Measurements from ENCODE around the gene NUDT5.
"Not testable (repeated sequence)": the region's sequence is repeated elsewhere in the genome, so short reads cannot be mapped to it uniquely, and the experiment has no call there.

The NUDT5 gene

GRCh38 chr10:12195603-12196506, at the start of gene NUDT5, which contains the start of gene CDC123:
NUDT5 (minus strand) TSS chr10:12195891; CDS start chr10:12186291, 9,600 bp downstream.
CDC123 (plus strand) TSS chr10:12196188; CDS start chr10:12196246, 58 bp downstream.
- DNase-seq (ENCODE audit: low read depth in 2 of 3, low spot score in 1 of 3): peak; percentile 75 to 83 (median 83)

GRCh38 chr10:12243864-12244620, 48.4 kb upstream of the NUDT5 start:
- no peak for DNase-seq (ENCODE audit: low read depth in 2 of 3, low spot score in 1 of 3)

- DNase-seq (ENCODE audit: low read depth in 2 of 3, low spot score in 1 of 3): peak; percentile 35 to 77 (median 61)
Measured at GRCh38 chr10:12241810-12242529, 46.3 kb upstream of the NUDT5 start.

DNA sequence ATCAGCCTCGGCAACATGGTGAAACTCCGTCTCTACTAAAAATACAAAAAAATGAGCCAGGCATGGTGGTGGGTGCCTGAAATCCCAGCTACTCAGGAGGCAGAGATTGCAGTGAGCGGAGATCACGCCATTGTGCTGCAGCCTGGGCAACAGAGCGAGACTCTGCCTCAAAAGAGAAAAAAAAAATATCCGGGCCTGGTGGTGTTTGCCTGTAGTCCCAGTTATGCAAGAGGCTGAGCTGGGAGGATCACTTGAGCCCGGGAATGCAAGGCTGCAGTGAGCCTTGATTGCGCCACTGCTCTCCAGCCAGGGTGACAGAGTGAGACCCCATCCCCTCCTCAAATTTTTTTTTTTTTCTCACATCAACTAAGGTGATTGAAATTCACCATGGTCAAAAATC, 43.1 kb upstream of the NUDT5 start:
- no peak for DNase-seq (ENCODE audit: low read depth in 2 of 3, low spot score in 1 of 3)

DNA sequence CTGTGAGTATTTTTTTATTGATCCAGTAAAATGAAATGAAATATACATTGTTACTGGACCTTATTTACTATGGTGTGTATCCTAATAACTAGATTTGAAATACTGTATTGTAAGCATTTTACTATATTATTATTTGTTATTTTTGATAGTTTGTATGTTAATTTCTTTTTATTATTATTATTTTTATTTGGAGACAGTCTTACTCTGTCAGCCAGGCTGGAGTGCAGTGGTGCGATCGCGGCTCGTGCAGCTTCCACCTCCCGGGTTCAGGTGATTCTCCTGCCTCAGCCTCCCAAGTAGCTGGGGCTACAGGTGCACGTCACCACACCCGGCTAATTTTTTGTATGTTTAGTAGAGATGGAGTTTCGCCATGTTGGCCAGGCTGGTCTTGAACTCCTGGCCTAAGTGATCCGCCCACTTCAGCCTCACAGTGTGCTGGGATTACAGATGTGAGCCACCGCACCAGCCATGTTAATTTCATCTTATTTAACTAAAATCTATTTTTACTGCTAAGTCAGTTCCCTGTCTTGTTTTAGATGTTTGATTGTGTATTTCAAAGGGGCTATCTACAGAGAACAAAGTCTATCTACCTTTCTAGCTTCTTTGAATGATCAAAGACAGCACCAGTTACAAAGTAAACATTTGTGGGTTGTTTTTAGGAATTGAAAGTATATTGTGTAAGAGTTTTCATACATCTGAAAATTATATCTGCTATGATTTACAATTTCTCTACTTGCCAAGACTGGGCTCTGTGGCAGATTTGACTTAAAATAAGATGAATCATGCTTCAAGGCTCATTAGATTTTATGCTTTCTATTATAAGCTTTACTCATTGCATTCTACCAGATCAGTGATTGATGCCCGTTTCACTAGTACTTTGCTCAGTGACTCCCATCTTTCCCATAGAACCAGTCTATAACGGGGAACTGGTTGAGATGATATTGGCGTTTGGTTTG, 41.9 kb upstream of the NUDT5 start:
- DNase-seq (ENCODE audit: low read depth in 2 of 3, low spot score in 1 of 3): no peak

GRCh38 chr10:12235796-12236195, 40.1 kb upstream of the NUDT5 start:
- DNase-seq (ENCODE audit: low read depth in 2 of 3, low spot score in 1 of 3): no peak

GRCh38 chr10:12235116-12235694, 39.5 kb upstream of the NUDT5 start:
- DNase-seq (ENCODE audit: low read depth in 2 of 3, low spot score in 1 of 3): no peak

GRCh38 chr10:12234687-12235086, 39.0 kb upstream of the NUDT5 start:
- DNase-seq (ENCODE audit: low read depth in 2 of 3, low spot score in 1 of 3): not testable (repeated sequence)

GRCh38 chr10:12228851-12229250, 33.2 kb upstream of the NUDT5 start:
- no peak for DNase-seq (ENCODE audit: low read depth in 2 of 3, low spot score in 1 of 3)

DNA sequence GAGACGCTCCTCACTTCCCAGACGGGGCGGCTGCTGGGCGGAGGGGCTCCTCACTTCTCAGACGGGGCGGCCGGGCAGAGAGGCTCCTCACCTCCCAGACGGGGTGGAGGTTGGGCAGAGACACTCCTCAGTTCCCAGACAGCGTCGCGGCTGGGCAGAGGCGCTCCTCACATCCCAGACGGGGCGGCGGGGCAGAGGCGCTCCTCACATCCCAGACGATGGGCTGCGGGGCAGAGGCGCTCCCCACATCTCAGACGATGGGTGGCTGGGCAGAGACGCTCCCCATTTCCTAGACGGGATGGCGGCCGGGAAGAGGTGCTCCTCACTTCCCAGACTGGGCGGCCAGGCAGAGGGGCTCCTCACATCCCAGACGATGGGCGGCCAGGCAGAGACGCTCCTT, 30.7 kb upstream of the NUDT5 start:
- DNase-seq (ENCODE audit: low read depth in 2 of 3, low spot score in 1 of 3): not testable (repeated sequence)

- DNase-seq (ENCODE audit: low read depth in 2 of 3, low spot score in 1 of 3): no peak
Measured at GRCh38 chr10:12225444-12225843, 29.8 kb upstream of the NUDT5 start.

DNA sequence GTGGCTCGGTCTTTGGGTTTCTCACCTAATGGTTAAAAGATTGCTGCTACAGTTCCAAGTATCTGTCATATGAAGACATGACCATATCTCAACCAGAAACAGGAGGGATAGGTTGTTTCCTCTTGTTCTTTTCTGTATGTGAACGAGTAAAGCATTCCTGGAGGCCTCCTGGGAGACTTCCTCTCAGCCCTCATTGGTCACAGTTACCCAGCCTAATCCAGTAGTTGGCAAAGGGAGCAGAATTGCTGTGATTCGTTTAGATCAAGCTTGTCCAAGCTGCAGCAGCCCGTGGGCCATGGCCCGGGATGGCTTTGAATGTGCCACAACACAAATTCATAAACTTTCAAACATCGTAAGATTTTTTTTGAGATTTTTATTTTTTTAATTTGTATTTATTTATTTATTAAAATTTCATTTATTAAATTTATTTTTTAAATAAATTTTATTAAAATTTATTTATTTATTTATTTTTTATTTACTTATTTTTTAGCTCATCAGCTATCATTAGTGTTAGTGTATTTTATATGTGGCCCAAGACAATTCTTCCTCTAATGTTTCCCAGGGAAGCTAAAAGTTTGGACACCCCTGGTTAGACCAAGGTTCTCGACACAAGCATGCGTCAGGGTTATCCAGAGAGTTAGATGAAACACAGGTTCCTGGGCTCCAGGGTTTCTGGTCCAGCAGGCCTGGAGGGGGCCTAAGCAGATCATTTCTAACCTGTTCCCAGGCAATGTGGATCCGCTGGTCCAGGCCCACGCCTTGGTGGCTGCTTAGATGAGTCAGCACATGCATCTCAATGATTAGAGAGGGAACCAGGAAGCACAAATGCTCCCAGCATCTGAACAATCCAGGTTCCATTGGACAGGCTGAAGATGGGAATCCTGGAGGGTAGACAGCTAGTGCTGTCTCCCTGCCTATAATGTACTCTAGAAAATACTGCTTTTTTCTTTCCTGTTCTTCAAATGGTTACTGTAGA, 25.9 kb upstream of the NUDT5 start:
- no peak for DNase-seq (ENCODE audit: low read depth in 2 of 3, low spot score in 1 of 3)

GRCh38 chr10:12218991-12219390, 23.3 kb upstream of the NUDT5 start:
- DNase-seq (ENCODE audit: low read depth in 2 of 3, low spot score in 1 of 3): no peak

GRCh38 chr10:12214763-12215218, 19.1 kb upstream of the NUDT5 start:
- peak in 2 of 3 donors; percentile 26 to 50 for DNase-seq (ENCODE audit: low read depth in 2 of 3, low spot score in 1 of 3)

DNA sequence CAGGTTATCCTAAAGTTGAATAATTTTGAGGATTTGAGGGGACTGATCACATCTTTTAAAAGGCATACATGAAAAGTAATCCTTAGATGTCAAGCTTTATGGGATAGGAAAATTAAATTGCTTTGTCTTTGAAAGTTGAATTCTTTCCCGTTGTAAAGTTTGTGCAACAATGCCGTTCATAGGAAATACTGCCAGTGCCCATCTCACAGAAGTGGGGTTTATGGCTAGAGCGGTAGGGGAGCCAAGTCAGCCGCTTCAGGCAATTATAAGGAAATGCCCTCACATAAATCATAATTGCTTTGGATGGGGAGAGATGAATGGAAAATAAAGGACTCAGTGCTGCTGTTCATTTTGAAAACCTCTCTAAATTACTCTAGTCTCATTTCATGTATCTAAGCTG, 18.4 kb upstream of the NUDT5 start:
- DNase-seq (ENCODE audit: low read depth in 2 of 3, low spot score in 1 of 3): no peak

DNA sequence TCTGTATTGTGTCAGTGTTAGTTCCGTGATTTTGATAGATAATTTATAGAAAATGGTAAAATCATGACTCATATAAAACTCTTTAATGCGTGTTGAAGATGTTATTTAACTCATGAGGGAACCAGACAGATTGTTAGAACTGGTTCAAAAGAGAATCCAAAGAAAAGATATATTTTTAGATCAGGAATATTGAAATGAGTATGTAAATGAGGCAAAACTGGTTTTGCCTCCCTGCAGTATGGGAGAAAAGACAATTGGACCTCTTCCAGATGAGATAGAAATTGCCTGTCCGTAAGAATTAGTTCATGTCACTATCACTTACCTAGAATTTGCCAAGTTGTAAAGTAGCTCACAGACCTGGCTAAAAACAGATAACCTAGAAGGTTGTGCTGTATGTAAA, 17.9 kb upstream of the NUDT5 start:
- DNase-seq (ENCODE audit: low read depth in 2 of 3, low spot score in 1 of 3): no peak

DNA sequence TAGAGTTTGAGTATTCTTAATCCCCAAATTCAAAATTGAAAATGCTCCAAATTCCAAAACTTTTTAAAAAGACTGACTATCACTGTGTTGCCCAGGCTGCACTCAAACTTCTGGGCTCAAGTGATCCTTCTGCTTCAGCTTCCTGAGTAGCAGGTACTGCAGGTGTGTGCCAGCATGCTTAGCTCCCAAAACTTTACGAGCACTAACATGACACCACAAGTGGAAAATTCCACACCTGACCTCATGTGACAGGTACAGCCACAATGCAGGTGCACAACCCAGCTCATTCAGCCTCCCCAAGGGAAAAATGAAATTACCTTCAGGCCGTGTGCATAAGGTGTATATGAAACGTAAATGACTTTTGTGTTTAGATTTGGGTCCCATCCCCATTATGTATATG, 16.8 kb upstream of the NUDT5 start:
- no peak for DNase-seq (ENCODE audit: low read depth in 2 of 3, low spot score in 1 of 3)

- DNase-seq (ENCODE audit: low read depth in 2 of 3, low spot score in 1 of 3): no peak
Measured at GRCh38 chr10:12208460-12208859, 12.8 kb upstream of the NUDT5 start.

DNA sequence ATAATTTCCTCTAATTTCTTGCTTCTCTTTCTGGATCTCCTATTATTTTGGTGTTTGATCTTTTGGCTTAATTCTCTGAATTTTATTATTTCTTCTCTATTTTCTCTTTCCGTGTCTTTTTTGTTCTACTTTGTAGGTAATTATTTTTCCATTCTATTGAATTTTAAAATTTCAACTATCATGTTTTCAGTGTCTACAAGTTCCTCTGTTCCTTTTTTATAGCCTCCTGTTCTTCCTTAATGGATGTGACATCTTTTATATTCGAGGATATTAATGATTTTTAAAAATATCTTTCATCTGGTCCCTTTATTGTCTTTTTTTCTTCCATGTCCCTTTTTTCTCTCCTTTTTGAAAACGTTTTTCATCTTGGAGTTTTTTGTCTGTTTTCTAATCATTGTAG, 11.4 kb upstream of the NUDT5 start:
- no peak for DNase-seq (ENCODE audit: low read depth in 2 of 3, low spot score in 1 of 3)

Measured in stimulated activated CD4-positive, alpha-beta T cell treated with anti-CD3 and anti-CD28 coated beads, Interleukin-12 subunit alpha, Interleukin-12 subunit beta, amount 100 ng/mL, for 48 hours (primary cell).